K562 (cell line): ENCODE data around the gene RGS3. TPM values are rescaled to one million over a fixed set of nuclear protein-coding genes. Genes with fewer than 3 reads are reported as not detected.
A peak's percentile ranks its signal among the peaks of the same experiment; 100 is the strongest.

Experiments
- ATAC-seq: fragments of 200-7000 bp; cut with Tn5 transposase; 3 replicates; pipeline ENCODE4 v1.9.1; 2020; ENCODE audit warnings: moderate library complexity
- BruUV-seq: library from RNA; stranded (reverse); fragments of 400-500 nt; replicated peaks from 2 replicates; lab custom pipeline; 2021; lab: Mats Ljungman, UMichigan
- CTCF ChIA-PET: fragments of 300-600 bp; formaldehyde crosslinking; extraction: SDS; loops from one replicate; lab custom pipeline; 2021; ENCODE audit warnings: low intra/inter-chr PET ratio; lab: Yijun Ruan, JAX
- POLR2A ChIA-PET: fragments of 300-600, 350-650 bp; sonication (Branson Sonifier 250); formaldehyde crosslinking; extraction: SDS; loops from one replicate; lab custom pipeline; 2021; ENCODE audit warnings: antibody characterized with exemption, inconsistent platforms; lab: Yijun Ruan, JAX
- DNase-seq, 4 experiments: peaks; one replicate each; pipeline versions ENCODE4 v3.0.0 to v3.0.0-alpha.2; 2011 to 2018; ENCODE audit warnings: low spot score in 3 of 4, mixed read lengths in 3 of 4; ENCODE audit errors: extremely low read depth in 1 of 4
- FAIRE-seq: peaks from 2 replicates; lab custom pipeline; 2011; peaks lifted over from hg19 to GRCh38; lab: Jason Lieb, UNC
- H2AFZ ChIP-seq: 2 replicates; pipeline ENCODE4 v1.6.0; 2011; ENCODE audit warnings: low read depth, low read length, control low read depth, inconsistent platforms
- H3K27ac ChIP-seq: fragments of 200-600 bp; 3 replicates; pipeline ENCODE4 v1.8.0; 2011; ENCODE audit warnings: low read depth, mild to moderate bottlenecking, control low read depth, inconsistent platforms, low read length, moderate library complexity, mixed read lengths; ENCODE audit errors: extremely low read depth
- H3K27me3 ChIP-seq, 2 experiments: fragments of 300-600 bp in 1 of 2; 2 replicates in 1 of 2; 3 replicates in 1 of 2; pipeline versions ENCODE4 v1.6.0 to v1.8.0; 2011; ENCODE audit warnings: inconsistent platforms in 2 of 2, low read length in 2 of 2, mild to moderate bottlenecking in 1 of 2, mixed read lengths in 1 of 2, moderate library complexity in 1 of 2; ENCODE audit not compliant: control insufficient read depth in 2 of 2, insufficient read depth in 2 of 2
- H3K36me3 ChIP-seq: fragments of 300-600 bp; 3 replicates; pipeline ENCODE4 v1.8.0; 2011; ENCODE audit warnings: mild to moderate bottlenecking, low read length, inconsistent platforms; ENCODE audit not compliant: control insufficient read depth, insufficient read depth
- H3K4me1 ChIP-seq, 2 experiments: fragments of 200-600 bp in 1 of 2; replicated peaks in 1 of 2; 2 replicates in 1 of 2; 3 replicates in 1 of 2; pipeline versions ENCODE4 v1.5.1 to v1.8.0; 2011; ENCODE audit warnings: inconsistent platforms in 2 of 2, low read length in 2 of 2, mild to moderate bottlenecking in 1 of 2, mixed read lengths in 1 of 2, moderate library complexity in 1 of 2; ENCODE audit not compliant: control insufficient read depth in 2 of 2, insufficient read depth in 2 of 2
- H3K4me2 ChIP-seq: 2 replicates; pipeline ENCODE4 v1.6.1; 2011; ENCODE audit warnings: low read length, control low read depth, inconsistent platforms, mixed read lengths; ENCODE audit not compliant: insufficient read depth
- H3K4me3 ChIP-seq: fragments of 200-600 bp; sonication (generic), shearing (Covaris generic); 2 replicates; pipeline ENCODE4 v1.5.1; 2016; ENCODE audit warnings: control low read depth, inconsistent platforms
- H3K79me2 ChIP-seq: fragments of 200-600 bp; 3 replicates; pipeline ENCODE4 v1.8.0; 2011; ENCODE audit warnings: low read length, inconsistent platforms; ENCODE audit not compliant: control insufficient read depth, insufficient read depth
- H3K9ac ChIP-seq, 2 experiments: 2 replicates each; pipeline versions ENCODE4 v1.6.0 to v1.6.1; 2011; ENCODE audit warnings: low read depth in 2 of 2, low read length in 2 of 2, control low read depth in 1 of 2, inconsistent platforms in 1 of 2, mild to moderate bottlenecking in 1 of 2, mixed read lengths in 1 of 2; ENCODE audit not compliant: insufficient read depth in 1 of 2
- H3K9me1 ChIP-seq: one replicate; pipeline ENCODE4 v1.6.0; 2011; ENCODE audit warnings: inconsistent platforms, mild to moderate bottlenecking, low read length, moderate library complexity; ENCODE audit not compliant: control insufficient read depth, insufficient read depth
- H3K9me3 ChIP-seq: replicated peaks from 2 replicates; pipeline ENCODE4 v1.5.1; 2011; ENCODE audit warnings: low read depth, low read length, inconsistent platforms; ENCODE audit not compliant: control insufficient read depth, insufficient read depth
- H4K20me1 ChIP-seq: replicated peaks from 2 replicates; pipeline ENCODE4 v1.6.1; 2011; ENCODE audit warnings: low read length, inconsistent platforms, mixed read lengths; ENCODE audit not compliant: control insufficient read depth, insufficient read depth
- BCOR ChIP-seq: fragments of 450-650 bp; IDR thresholded peaks from 2 replicates; pipeline ENCODE4 v1.6.1; 2016
- CBFA2T3 ChIP-seq: fragments of 450-650 bp; IDR thresholded peaks from 2 replicates; pipeline ENCODE4 v1.6.1; 2017
- CREBBP ChIP-seq: IDR thresholded peaks from one replicate; pipeline ENCODE4 v1.6.1; 2012; ENCODE audit warnings: low read depth, mild to moderate bottlenecking, control low read depth, inconsistent platforms, low read length
- HLTF ChIP-seq: fragments of 450-650 bp; IDR thresholded peaks from 2 replicates; pipeline ENCODE4 v1.6.1; 2016
- HOXB6 ChIP-seq: fragments of 250-450 bp; sonication (Bioruptor Pico); IDR thresholded peaks from 2 replicates; pipeline ENCODE4 v1.5.1; 2022; ENCODE audit warnings: mild to moderate bottlenecking, borderline replicate concordance
- LEF1 ChIP-seq: fragments of 450-650 bp; IDR thresholded peaks from 2 replicates; pipeline ENCODE4 v1.6.1; 2016; ENCODE audit warnings: mild to moderate bottlenecking
- NFIC ChIP-seq: fragments of 450-650 bp; IDR thresholded peaks from 2 replicates; pipeline ENCODE4 v1.6.1; 2017; ENCODE audit warnings: mild to moderate bottlenecking, inconsistent platforms
- RBM25 ChIP-seq: fragments of 200-400 bp; formaldehyde crosslinking; IDR thresholded peaks from 2 replicates; pipeline ENCODE4 v1.6.1; 2018; ENCODE audit warnings: low read length, low read depth, moderate library complexity; ENCODE audit not compliant: severe bottlenecking
- TCF3 ChIP-seq: sonication (generic); formaldehyde crosslinking; IDR thresholded peaks from 2 replicates; pipeline ENCODE4 v1.4.0; 2020; ENCODE audit warnings: mild to moderate bottlenecking, missing genetic modification reagents
- ZNF3 ChIP-seq: fragments of 250-450 bp; sonication (Bioruptor Pico); IDR thresholded peaks from 2 replicates; pipeline ENCODE4 v1.5.0; 2021; ENCODE audit warnings: mild to moderate bottlenecking, moderate library complexity
- WGBS: fragments of 100-300 bp; shearing (Covaris generic); methylation state at CpG from one replicate; pipeline ENCODE4 v1.1.6; 2016; ENCODE audit warnings: low coverage, mixed read lengths; ENCODE audit not compliant: insufficient coverage; ENCODE audit errors: missing lambda C conversion rate; 5-methylcytosine and 5-hydroxymethylcytosine counted together
- in situ Hi-C: fragments of 300-500 bp; cut with MboI; formaldehyde crosslinking; loops from 4 replicates; pipeline ENCODE4 v1.15.0; 2018; ENCODE audit warnings: inconsistent platforms, mixed read lengths
- intact Hi-C: fragments of 100-400 bp; cut with micrococcal nuclease; formaldehyde crosslinking; loops from 2 replicates; pipeline ENCODE4 v1.14.2; 2022
- polyA plus RNA-seq, 8 experiments: library from polyadenylated mRNA; depleted of rRNA in 4 of 8; stranded (reverse) in 5 of 8; unstranded in 3 of 8; fragments of >200 nt; fragmentation: Nextera tagmentation in 2 of 8; fragmentation: Illumina TruSeq in 1 of 8; extraction: Ambion mirVana in 2 of 8; extraction: Trizol in 1 of 8; gene quantifications; 2 replicates each; pipeline versions ENCODE4 v1.2.1 to v1.2.3, GENCODE V29; 2011 to 2014; ENCODE audit warnings: inconsistent platforms in 1 of 8, missing spikeins in 1 of 8
- total RNA-seq, 7 experiments: library from RNA; depleted of rRNA in 6 of 7; stranded (reverse); fragments of >200 nt in 6 of 7; fragmentation: Illumina TruSeq in 2 of 7; extraction: Trizol in 2 of 7; gene quantifications; 2 replicates each; pipeline versions ENCODE4 v1.2.1 to v1.2.3, GENCODE V29; 2011 to 2021; ENCODE audit warnings: low replicate concordance in 1 of 7

Gene RGS3
- total and polyA plus RNA-seq, 9 of the 15 experiments (the other 6 are each of a cell fraction or from before 2014, with no cell fraction given), result 0.08 to 2.9 (median 0.95) TPM

GRCh38 chr9:113584428-113585084 lies 121.0 kb downstream of the RGS3 start:
- ATAC-seq (no peak), DNase-seq (peak in 1 of 4 experiments; percentile 47), FAIRE-seq (peak; percentile 35)
- Histone ChIP-seq H3K27ac (no peak overlapping the region), H3K4me2 (no peak overlapping the region), H3K79me2 (no peaks in the 10 kb centered on the region), H3K4me1 (peaks cover 0 to 11% of the 10 kb centered on the region in 2 experiments; a peak in 2 of 5 replicates), H3K9ac (no peak overlapping the region; a peak in 1 of 4 replicates), H4K20me1 (no peaks in the 10 kb centered on the region), H3K27me3 (no peaks in the 10 kb centered on the region), H3K9me3 (no peaks in the 10 kb centered on the region), H2AFZ (no peak overlapping the region), H3K9me1 (no peaks in the 10 kb centered on the region), H3K36me3 (no peaks in the 10 kb centered on the region), H3K4me3 (no peak overlapping the region)
- 25% methylated on average over 5 of the region's 5 CpGs for WGBS
- no TSS peak for BruUV-seq
- ChIA-PET POLR2A (interaction anchor here (0.9 kb wide), 1 partner anchor 9 kb away, joined by 3 read pairs; no protein-coding TSS in a partner anchor), CTCF (interaction anchor here (0.5 kb wide), 1 partner anchor 9 kb away, joined by 3 read pairs; no protein-coding TSS in a partner anchor)
- intact Hi-C loops (no loop called here), in situ Hi-C loops (loop anchor here (5.0 kb wide), 1 partner anchor 137 kb away; no protein-coding TSS in a partner anchor)
- TF ChIP-seq CBFA2T3 (peak; percentile 32; the same call in 1 of the 2 replicates), CREBBP (no peak), NFIC (peak; percentile 36), HLTF (no peak), ZNF3 (no peak), BCOR (peak; percentile 43; the same call in 1 of the 2 replicates), TCF3 (CRISPR knock-in tag) (no peak), LEF1 (no peak), RBM25 (peak; percentile 77), HOXB6 (CRISPR knock-in tag) (no peak)
